ENCODE data around the gene CD164.

Gene CD164

GRCh38 chr6:109388265-109388664 is 6.0 kb upstream of the CD164 start:
- TF ChIP-seq ZFX (IDR thresholded peaks at IDR 0.05; ENCODE audit: borderline replicate concordance) = no peak
- no peak for TF ChIP-seq CTCF (IDR thresholded peaks at IDR 0.05)
- H3K27ac ChIP-seq = no peak overlapping the region

GRCh38 chr6:109383438-109383940 is 1.2 kb upstream of the CD164 start:
- TF ChIP-seq CTCF (IDR thresholded peaks at IDR 0.05) (peak; percentile 59), ZFX (IDR thresholded peaks at IDR 0.05; ENCODE audit: borderline replicate concordance) (no peak)
- H3K27ac ChIP-seq = peak overlapping the region; percentile 99

- TF ChIP-seq CTCF (IDR thresholded peaks at IDR 0.05) (peak; percentile 84), ZFX (IDR thresholded peaks at IDR 0.05; ENCODE audit: borderline replicate concordance) (no peak)
- H3K27ac ChIP-seq = peak overlapping the region; percentile 99
These were observed 540 bp upstream of the CD164 start for GRCh38 chr6:109382576-109383437.

GRCh38 chr6:109381061-109381746 is 1.1 kb downstream of the CD164 start:
- TF ChIP-seq CTCF (IDR thresholded peaks at IDR 0.05) (no peak), ZFX (IDR thresholded peaks at IDR 0.05; ENCODE audit: borderline replicate concordance) (no peak)
- peak overlapping the region; percentile 99 for H3K27ac ChIP-seq

- TF ChIP-seq CTCF (IDR thresholded peaks at IDR 0.05) = no peak
- TF ChIP-seq ZFX (IDR thresholded peaks at IDR 0.05; ENCODE audit: borderline replicate concordance) = no peak
- no peak overlapping the region for H3K27ac ChIP-seq
These were observed 2.6 kb downstream of the CD164 start for GRCh38 chr6:109379711-109380110.

- no peak for TF ChIP-seq ZFX (IDR thresholded peaks at IDR 0.05; ENCODE audit: borderline replicate concordance)
- no peak for TF ChIP-seq CTCF (IDR thresholded peaks at IDR 0.05)
These were observed 4.5 kb downstream of the CD164 start for GRCh38 chr6:109377717-109378116.

More at GRCh38 chr6:109377717-109378116, 4.5 kb downstream of the CD164 start:
- H3K27ac ChIP-seq = no peak overlapping the region

Measured in 22Rv1 (cell line).